AG10803 (cell line): ENCODE results near the gene TMEM108.

Source experiments
- DNase-seq: peaks from one replicate; pipeline ENCODE4 v3.0.0; 2010; ENCODE audit warnings: low read depth
- H3K4me3 ChIP-seq: 2 replicates; pipeline ENCODE4 v1.5.1; 2011; ENCODE audit warnings: mild to moderate bottlenecking, low read length, control low read depth
- TF ChIP-seq, protein P1 (sequence below): conservative IDR thresholded peaks from 2 replicates; pipeline ENCODE4 v1.5.1; 2011; ENCODE audit warnings: mild to moderate bottlenecking, low read length, control low read depth, inconsistent platforms

The TMEM108 gene

DNA sequence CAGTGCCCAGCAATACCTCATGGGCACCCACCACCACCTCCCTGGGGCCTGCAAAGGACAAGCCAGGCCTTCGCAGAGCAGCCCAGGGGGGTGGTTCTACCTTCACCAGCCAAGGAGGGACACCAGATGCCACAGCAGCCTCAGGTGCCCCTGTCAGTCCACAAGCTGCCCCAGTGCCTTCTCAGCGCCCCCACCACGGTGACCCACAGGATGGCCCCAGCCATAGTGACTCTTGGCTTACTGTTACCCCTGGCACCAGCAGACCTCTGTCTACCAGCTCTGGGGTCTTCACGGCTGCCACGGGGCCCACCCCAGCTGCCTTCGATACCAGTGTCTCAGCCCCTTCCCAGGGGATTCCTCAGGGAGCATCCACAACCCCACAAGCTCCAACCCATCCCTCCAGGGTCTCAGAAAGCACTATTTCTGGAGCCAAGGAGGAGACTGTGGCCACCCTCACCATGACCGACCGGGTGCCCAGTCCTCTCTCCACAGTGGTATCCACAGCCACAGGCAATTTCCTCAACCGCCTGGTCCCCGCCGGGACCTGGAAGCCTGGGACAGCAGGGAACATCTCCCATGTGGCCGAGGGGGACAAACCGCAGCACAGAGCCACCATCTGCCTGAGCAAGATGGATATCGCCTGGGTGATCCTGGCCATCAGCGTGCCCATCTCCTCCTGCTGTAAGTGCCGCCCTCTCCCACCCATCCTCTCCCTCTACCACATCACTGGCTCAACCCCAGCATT lies 342.5 kb downstream of the TMEM108 start:
- DNase-seq = no peak
- no peak overlapping the region for H3K4me3 ChIP-seq
- TF ChIP-seq, protein P1, sequence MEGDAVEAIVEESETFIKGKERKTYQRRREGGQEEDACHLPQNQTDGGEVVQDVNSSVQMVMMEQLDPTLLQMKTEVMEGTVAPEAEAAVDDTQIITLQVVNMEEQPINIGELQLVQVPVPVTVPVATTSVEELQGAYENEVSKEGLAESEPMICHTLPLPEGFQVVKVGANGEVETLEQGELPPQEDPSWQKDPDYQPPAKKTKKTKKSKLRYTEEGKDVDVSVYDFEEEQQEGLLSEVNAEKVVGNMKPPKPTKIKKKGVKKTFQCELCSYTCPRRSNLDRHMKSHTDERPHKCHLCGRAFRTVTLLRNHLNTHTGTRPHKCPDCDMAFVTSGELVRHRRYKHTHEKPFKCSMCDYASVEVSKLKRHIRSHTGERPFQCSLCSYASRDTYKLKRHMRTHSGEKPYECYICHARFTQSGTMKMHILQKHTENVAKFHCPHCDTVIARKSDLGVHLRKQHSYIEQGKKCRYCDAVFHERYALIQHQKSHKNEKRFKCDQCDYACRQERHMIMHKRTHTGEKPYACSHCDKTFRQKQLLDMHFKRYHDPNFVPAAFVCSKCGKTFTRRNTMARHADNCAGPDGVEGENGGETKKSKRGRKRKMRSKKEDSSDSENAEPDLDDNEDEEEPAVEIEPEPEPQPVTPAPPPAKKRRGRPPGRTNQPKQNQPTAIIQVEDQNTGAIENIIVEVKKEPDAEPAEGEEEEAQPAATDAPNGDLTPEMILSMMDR = no peak

DNA sequence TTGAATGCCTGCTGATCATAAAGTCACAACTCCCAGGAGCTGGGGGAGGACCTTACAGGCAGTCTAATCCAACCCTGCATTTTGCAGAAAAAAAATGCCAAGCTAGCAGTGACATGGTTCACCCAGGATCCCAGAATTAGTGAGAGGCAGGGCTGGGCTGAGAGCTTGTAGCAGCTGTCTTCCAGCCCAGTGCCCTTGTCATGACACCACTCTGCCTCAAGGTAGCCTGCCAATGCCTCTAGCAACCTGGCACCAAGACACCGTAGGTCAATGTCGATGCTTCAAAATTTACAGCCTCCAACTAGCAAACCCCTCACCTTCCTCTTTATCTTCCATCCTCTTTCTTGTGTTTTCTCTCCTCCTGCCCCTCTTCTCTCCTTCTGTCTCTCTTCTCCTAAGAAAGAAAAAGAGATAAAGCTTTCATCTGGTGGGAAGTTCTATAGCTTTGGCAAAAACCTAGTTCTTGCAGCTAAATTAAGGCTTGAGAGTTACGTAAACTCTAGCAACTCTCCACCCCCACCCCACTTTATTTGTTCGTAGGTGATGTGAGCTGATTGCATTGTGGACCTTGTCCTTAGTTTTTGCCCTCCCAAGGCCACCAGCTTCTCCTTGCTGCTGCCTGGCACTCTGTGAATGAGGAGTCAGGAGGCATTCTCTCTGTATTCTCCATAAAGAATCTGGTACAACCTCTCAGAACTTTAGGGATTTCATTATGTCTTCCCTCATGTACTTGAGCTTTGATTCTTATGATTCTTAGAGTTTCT lies 343.3 kb downstream of the TMEM108 start:
- DNase-seq = no peak
- no peak overlapping the region for H3K4me3 ChIP-seq
- TF ChIP-seq, protein P1 = no peak

DNA sequence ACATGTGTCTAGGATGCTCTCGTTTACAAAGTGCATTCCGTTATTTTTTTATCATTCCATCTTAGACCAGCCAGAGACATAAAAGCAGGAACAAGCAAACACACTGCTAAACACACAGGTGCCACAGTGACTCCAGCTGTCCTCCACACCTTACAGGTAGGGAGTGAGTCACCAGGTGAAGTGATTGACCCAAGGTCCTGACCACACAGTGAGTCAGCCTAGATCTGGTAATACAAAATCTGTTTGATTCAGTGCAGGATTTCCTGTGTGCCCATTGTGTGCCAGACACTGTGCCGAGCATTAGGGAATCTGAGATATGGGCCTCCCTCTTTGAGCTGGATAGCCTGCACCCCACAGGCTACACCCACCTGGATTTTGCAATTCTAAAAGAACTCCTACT lies 345.0 kb downstream of the TMEM108 start:
- no peak overlapping the region for H3K4me3 ChIP-seq
- TF ChIP-seq, protein P1 = no peak
- DNase-seq = no peak

DNA sequence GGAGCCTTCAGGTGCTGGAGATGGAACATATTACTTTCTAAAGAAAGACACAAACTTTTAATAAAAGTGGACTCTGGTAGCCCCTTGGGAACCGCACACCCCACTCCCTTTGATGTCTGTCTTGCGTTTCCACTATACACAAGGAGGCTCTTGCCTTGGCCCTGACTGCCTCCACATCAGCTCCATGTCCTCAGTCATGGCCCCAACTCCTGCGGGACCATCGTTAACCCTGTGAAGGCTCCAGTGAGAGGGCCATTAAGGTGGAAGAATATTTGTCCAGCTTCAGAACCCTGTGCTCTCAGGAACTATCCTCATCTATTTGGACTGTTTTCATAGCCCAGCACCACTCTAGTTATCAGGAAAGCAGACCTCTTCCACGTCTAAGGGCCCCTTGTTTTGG lies 345.6 kb downstream of the TMEM108 start:
- no peak for DNase-seq
- TF ChIP-seq, protein P1 = no peak
- H3K4me3 ChIP-seq = no peak overlapping the region

DNA sequence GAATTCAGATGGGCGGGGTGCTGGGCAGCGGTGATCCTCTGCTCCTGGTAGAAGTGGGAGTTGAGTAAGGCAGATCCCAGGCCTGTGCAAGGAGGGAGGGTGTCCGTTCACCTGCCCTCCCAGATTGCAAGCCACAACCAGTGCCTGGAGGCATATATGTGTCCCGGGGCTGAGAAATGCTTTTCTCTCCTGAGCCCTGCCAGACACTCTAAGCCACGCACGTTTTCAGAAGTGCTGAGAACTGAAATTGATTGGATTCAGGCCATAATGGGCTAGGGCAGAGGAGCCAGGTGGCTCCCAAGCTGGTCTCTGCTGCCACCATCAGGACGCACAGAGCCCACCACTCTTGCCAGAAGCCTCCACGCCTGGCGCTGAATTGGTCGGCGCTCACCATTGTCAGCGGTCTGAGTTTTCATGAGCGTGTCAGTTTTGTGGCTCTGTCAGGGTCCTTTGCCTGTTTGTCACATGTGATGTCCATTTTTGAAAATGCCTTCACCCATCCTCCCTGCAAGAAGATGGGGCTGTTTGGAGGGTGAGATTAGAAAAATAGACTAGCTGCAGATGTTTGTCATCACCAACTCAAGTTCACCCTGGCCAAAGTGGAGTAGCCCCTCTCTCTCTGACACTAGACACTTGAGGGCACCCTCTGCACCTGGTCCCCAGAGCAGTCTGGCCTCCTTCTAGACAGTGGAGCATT lies 346.3 kb downstream of the TMEM108 start:
- no peak overlapping the region for H3K4me3 ChIP-seq
- DNase-seq = peak; percentile 44

DNA sequence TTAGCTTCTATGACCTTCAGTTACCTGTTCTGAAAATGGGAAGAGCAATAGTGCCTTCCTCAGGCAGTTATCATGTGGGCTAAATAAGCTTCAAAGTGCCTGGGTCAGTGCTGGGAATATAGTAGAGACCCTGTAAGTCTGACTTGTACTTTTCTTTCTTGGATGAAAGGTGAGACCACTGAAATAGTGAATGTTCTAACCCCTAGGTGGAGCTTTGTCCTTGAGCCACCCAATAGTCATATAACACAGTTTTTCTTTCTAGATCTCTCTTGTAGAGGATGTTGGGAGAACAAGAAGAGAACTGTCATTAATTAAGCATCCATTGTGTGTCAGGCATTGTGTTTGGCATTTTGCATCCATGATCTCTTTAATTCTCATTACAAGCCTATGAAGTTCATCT lies 348.7 kb downstream of the TMEM108 start:
- TF ChIP-seq, protein P1 = no peak
- no peak overlapping the region for H3K4me3 ChIP-seq
- no peak for DNase-seq

More for the DNA sequence above, 346.3 kb downstream of the TMEM108 start:
- TF ChIP-seq, protein P1 = peak; percentile 68
